Calu3 (cell line): ENCODE data around the gene RPS4Y2. TPM values are rescaled to one million over a fixed set of nuclear protein-coding genes. Genes with fewer than 3 reads are reported as not detected.

Source experiments
- BruUV-seq: library from RNA; stranded (reverse); fragments of 400-500 nt; replicated peaks from 2 replicates; lab custom pipeline; 2021; lab: Mats Ljungman, UMichigan
- CTCF ChIA-PET: fragments of 300-600 bp; sonication (Branson Sonifier 250); formaldehyde crosslinking; loops from one replicate; lab custom pipeline; 2022; ENCODE audit warnings: antibody characterized with exemption; lab: Charles Lee
- DNase-seq: peaks from one replicate; pipeline ENCODE4 v3.0.0; 2022
- H3K27ac Mint-ChIP-seq: one replicate; pipeline ENCODE4 v1.8.0; 2022; ENCODE audit warnings: mixed read lengths; ENCODE audit not compliant: unreplicated experiment
- H3K27me3 Mint-ChIP-seq: one replicate; pipeline ENCODE4 v1.8.0; 2022; ENCODE audit warnings: mixed read lengths; ENCODE audit not compliant: unreplicated experiment
- H3K36me3 Mint-ChIP-seq: one replicate; pipeline ENCODE4 v1.8.0; 2022; ENCODE audit warnings: mild to moderate bottlenecking, moderate library complexity, mixed read lengths; ENCODE audit not compliant: insufficient read depth, unreplicated experiment
- H3K4me1 Mint-ChIP-seq: one replicate; pipeline ENCODE4 v1.8.0; 2022; ENCODE audit warnings: mild to moderate bottlenecking, low read depth, mixed read lengths; ENCODE audit not compliant: unreplicated experiment
- H3K4me3 Mint-ChIP-seq: one replicate; pipeline ENCODE4 v1.8.0; 2022; ENCODE audit warnings: mild to moderate bottlenecking, low read depth, moderate library complexity, mixed read lengths; ENCODE audit not compliant: unreplicated experiment
- H3K9me3 Mint-ChIP-seq: one replicate; pipeline ENCODE4 v1.8.0; 2022; ENCODE audit warnings: low read depth, mixed read lengths; ENCODE audit not compliant: unreplicated experiment
- intact Hi-C: fragments of 100-400 bp; cut with micrococcal nuclease; formaldehyde crosslinking; loops from one replicate; pipeline ENCODE4 v1.10.0; 2022; ENCODE audit not compliant: unreplicated experiment
- total RNA-seq: library from RNA; stranded (reverse); gene quantifications from 2 replicates; pipeline ENCODE4 v1.2.3, GENCODE V29; 2022
- TF ChIP-seq, protein P1 (sequence below): fragments of 200-600 bp; IDR thresholded peaks from one replicate; pipeline ENCODE4 v1.8.0; 2022; ENCODE audit warnings: antibody characterized with exemption; ENCODE audit not compliant: unreplicated experiment

RPS4Y2 gene
- total RNA-seq, 1 experiment from 2014 or later = not detected

DNA sequence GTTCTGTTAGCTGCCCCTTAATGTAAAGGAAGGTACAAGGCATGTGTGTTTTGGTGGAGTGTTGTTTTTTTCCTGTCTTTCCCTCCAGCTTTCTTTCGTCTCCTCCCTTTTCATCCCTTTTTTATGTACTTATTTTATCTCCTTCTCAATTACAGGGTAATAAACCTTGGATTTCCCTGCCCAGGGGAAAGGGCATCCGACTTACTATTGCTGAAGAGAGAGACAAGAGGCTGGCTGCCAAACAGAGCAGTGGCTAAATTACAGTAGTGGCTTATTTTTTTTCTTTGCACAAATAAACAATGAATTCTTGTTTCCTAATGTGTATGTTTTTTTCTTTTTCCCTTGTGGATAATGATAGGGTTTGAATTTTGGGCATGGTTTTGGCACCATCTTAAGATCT, 24.9 kb downstream of the RPS4Y2 start:
- Mint-ChIP-seq H3K4me3 (no peak overlapping the region), H3K4me1 (no peaks in the 10 kb centered on the region), H3K27me3 (no peaks in the 10 kb centered on the region), H3K36me3 (no peaks in the 10 kb centered on the region), H3K9me3 (no peaks in the 10 kb centered on the region), H3K27ac (no peak overlapping the region)
- TF ChIP-seq, protein P1, sequence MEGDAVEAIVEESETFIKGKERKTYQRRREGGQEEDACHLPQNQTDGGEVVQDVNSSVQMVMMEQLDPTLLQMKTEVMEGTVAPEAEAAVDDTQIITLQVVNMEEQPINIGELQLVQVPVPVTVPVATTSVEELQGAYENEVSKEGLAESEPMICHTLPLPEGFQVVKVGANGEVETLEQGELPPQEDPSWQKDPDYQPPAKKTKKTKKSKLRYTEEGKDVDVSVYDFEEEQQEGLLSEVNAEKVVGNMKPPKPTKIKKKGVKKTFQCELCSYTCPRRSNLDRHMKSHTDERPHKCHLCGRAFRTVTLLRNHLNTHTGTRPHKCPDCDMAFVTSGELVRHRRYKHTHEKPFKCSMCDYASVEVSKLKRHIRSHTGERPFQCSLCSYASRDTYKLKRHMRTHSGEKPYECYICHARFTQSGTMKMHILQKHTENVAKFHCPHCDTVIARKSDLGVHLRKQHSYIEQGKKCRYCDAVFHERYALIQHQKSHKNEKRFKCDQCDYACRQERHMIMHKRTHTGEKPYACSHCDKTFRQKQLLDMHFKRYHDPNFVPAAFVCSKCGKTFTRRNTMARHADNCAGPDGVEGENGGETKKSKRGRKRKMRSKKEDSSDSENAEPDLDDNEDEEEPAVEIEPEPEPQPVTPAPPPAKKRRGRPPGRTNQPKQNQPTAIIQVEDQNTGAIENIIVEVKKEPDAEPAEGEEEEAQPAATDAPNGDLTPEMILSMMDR = no peak
- intact Hi-C loops = no loop called here
- no TSS peak for BruUV-seq
- CTCF ChIA-PET = no interaction called here
- DNase-seq = no peak

DNA sequence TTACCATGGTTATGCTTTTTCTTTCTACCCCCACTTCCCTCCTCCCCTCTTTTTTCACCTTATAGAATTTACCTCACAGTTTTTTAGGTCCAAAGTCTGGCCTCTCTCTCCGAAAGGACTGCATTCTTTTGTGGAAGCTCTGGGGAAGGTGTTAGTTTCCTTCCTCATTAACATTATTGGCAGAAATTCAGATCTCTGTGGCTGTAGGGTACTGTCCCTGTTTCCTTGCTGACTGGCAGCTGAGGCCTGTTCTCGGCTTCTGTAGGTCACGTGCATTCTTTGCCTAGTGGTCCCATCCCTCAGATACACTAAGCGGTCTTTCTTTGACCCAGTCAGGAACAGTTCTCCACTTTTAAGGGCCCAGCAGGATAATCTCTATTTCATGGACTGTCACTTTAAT, 25.5 kb downstream of the RPS4Y2 start:
- no TSS peak for BruUV-seq
- Mint-ChIP-seq H3K9me3 (no peaks in the 10 kb centered on the region), H3K36me3 (no peaks in the 10 kb centered on the region), H3K4me3 (no peak overlapping the region), H3K4me1 (no peaks in the 10 kb centered on the region), H3K27ac (no peak overlapping the region), H3K27me3 (no peaks in the 10 kb centered on the region)
- intact Hi-C loops = no loop called here
- DNase-seq = no peak
- CTCF ChIA-PET = no interaction called here
- TF ChIP-seq, protein P1 = no peak

DNA sequence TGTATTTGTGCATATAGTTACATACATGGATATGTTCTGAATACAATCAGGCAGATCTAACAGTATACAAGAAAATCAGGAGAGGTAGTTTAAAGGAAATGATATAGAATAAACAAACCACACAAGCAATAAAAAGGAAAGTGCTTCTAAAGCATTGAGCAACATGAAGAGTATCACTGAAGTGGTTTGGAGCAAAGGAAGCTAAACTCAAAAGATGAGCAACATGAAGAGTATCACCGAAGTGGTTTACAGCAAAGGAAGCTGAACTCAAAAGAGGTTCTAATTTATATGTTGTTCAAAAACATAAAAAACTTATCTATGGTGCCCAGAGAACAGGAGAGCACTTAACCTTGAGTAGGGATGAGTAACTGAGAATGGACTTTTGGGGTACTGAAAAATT, 29.1 kb downstream of the RPS4Y2 start:
- CTCF ChIA-PET = no interaction called here
- no peak overlapping the region for H3K27ac Mint-ChIP-seq
- DNase-seq = no peak
- no peaks in the 10 kb centered on the region for H3K36me3 Mint-ChIP-seq
- TF ChIP-seq, protein P1 = no peak
- no peak overlapping the region for H3K4me3 Mint-ChIP-seq
- H3K9me3 Mint-ChIP-seq = no peaks in the 10 kb centered on the region
- BruUV-seq = no TSS peak
- intact Hi-C loops = no loop called here
- no peaks in the 10 kb centered on the region for H3K4me1 Mint-ChIP-seq
- H3K27me3 Mint-ChIP-seq = no peaks in the 10 kb centered on the region

DNA sequence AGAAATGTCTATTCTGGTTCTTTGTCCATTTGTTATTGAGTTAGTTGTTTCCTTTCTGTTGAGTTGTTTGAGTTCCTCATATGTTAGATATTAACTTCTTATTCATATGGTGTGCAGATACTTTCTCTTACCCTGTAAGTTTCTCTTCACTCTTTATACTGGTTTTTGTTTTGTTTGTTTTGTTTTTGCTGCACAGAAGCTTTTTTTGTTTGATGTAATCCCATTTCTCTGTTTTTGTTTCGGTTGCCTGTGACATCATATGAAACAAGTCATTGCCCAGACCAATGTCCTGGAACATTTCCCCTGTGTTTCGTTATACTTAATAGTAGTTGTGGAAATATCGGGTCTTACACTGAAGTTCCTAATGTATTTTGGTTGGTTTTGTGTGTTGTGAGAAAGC, 31.2 kb downstream of the RPS4Y2 start:
- no peaks in the 10 kb centered on the region for H3K9me3 Mint-ChIP-seq
- H3K4me1 Mint-ChIP-seq = no peaks in the 10 kb centered on the region
- CTCF ChIA-PET = no interaction called here
- no TSS peak for BruUV-seq
- intact Hi-C loops = no loop called here
- DNase-seq = no peak
- TF ChIP-seq, protein P1 = no peak
- H3K27ac Mint-ChIP-seq = no peak overlapping the region
- H3K4me3 Mint-ChIP-seq = no peak overlapping the region
- no peaks in the 10 kb centered on the region for H3K36me3 Mint-ChIP-seq
- H3K27me3 Mint-ChIP-seq = no peaks in the 10 kb centered on the region
